NCI-H2196 (cell line): ENCODE measurements around the gene PEX1.
"Not testable (repeated sequence)": the region's sequence is repeated elsewhere in the genome, so short reads cannot be mapped to it uniquely, and the experiment has no call there.

Experiments
- DNase-seq: peaks from one replicate; lab custom pipeline; 2025; ENCODE audit not compliant: unreplicated experiment; lab: John Stamatoyannopoulos, UW

Gene PEX1

GRCh38 chr7:92528188-92528957 lies at the start of gene PEX1, which contains the start of gene RBM48:
Gene PEX1 (minus strand): TSS chr7:92528520. CDS start chr7:92528435, 85 bp downstream.
Gene RBM48 (plus strand): TSS chr7:92528795. CDS start chr7:92528814, 19 bp downstream.
- peak; percentile 100 for DNase-seq

- DNase-seq, result no peak
These were observed 48.0 kb upstream of the PEX1 start for GRCh38 chr7:92576296-92576695.

GRCh38 chr7:92569137-92569536 lies 40.8 kb upstream of the PEX1 start:
- DNase-seq, result no peak

GRCh38 chr7:92567460-92567859 lies 39.1 kb upstream of the PEX1 start:
- no peak for DNase-seq

GRCh38 chr7:92563345-92563744 lies 35.0 kb upstream of the PEX1 start:
- no peak for DNase-seq

GRCh38 chr7:92560602-92561001 lies 32.3 kb upstream of the PEX1 start:
- no peak for DNase-seq

- DNase-seq, result no peak
These were observed 29.6 kb upstream of the PEX1 start for GRCh38 chr7:92557808-92558362.

GRCh38 chr7:92557249-92557648 lies 28.9 kb upstream of the PEX1 start:
- DNase-seq, result no peak

- no peak for DNase-seq
These were observed 21.9 kb upstream of the PEX1 start for GRCh38 chr7:92550194-92550593.

GRCh38 chr7:92547579-92547978 lies 19.3 kb upstream of the PEX1 start:
- DNase-seq, result no peak

GRCh38 chr7:92546856-92547497 lies 18.7 kb upstream of the PEX1 start:
- DNase-seq, result peak; percentile 33

GRCh38 chr7:92545116-92545515 lies 16.8 kb upstream of the PEX1 start:
- not testable (repeated sequence) for DNase-seq

GRCh38 chr7:92543542-92543941 lies 15.2 kb upstream of the PEX1 start:
- DNase-seq, result not testable (repeated sequence)

GRCh38 chr7:92534572-92534971 lies 6.3 kb upstream of the PEX1 start:
- no peak for DNase-seq

- DNase-seq, result no peak
These were observed 591 bp upstream of the PEX1 start for GRCh38 chr7:92528958-92529264.

- DNase-seq, result peak; percentile 41
These were observed 776 bp downstream of the PEX1 start for GRCh38 chr7:92527300-92528187.

GRCh38 chr7:92523110-92523509 lies 5.2 kb downstream of the PEX1 start:
- DNase-seq, result no peak

- DNase-seq, result no peak
These were observed 8.3 kb downstream of the PEX1 start for GRCh38 chr7:92520024-92520423.

- DNase-seq, result no peak
These were observed 10.7 kb downstream of the PEX1 start for GRCh38 chr7:92517631-92518030.

GRCh38 chr7:92513167-92513902 lies 15.0 kb downstream of the PEX1 start:
- DNase-seq, result no peak

GRCh38 chr7:92508946-92509345 lies 19.4 kb downstream of the PEX1 start:
- DNase-seq, result no peak
